H54 (cell line): ENCODE measurements around the gene ZFHX3.

Experiments used
- DNase-seq: peaks from one replicate; pipeline ENCODE4 v3.0.0; 2011; ENCODE audit warnings: low spot score, mixed read lengths; ENCODE audit not compliant: insufficient read length
- FAIRE-seq: peaks from 3 replicates; lab custom pipeline; 2011; peaks lifted over from hg19 to GRCh38; lab: Jason Lieb, UNC
- POLR2A ChIP-seq: IDR thresholded peaks from 2 replicates; pipeline ENCODE4 v1.6.1; 2011; ENCODE audit warnings: low read depth, mild to moderate bottlenecking, low read length

ZFHX3 gene

DNA sequence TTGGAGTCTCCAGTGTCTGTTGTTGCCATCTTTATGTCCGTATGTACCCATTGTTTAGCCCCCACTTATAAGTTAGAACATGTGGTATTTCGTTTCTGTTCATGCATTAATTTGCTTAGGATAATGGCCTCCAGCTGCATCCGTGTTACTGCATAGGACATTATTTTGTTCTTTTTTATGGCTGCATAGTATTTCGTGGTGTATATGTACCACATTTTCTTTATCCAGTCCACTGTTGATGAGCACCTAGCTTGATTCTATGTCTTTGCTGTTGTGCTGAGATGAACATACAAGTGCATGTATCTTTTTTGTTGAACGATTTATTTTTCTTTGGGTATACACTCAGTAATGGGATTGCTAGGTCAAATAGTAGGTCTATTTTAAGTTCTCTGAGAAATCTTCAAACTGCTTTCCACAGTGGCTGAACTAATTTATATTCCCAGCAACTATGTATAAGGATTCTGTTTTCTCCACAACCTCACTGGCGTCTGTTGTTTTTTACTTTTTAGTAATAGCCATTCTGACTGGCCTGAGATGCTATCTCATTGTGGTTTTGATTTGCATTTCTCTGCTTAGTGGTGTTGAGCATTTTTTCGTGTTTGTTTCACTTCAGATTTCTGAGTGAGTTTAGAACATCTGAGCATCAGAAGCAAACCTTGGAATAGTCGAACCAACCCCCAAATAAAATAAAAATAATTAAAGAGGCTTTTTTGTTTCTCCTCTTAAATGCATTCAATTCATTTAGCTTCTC lies 304.7 kb downstream of the ZFHX3 start:
- no peak for TF ChIP-seq POLR2A
- DNase-seq: no peak
- FAIRE-seq: peak; percentile 66

DNA sequence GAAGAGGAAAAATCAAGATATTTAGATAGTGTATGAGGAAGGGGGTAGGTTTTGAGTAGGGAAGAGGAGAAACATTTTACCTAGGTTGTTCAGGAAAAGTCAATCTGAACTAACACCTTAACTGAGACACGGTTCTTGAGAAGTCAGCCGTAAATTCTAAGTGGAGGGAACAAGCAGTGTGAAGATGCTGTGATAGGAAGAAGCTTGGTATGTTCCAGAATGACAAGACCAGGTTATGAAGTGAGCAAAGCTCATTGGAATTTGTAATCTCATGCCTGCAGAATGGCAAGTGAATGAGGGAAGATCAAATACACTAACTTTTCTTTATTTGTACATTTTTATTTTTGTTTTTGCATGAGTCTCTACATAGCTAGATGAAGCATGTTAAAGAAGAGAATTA lies 307.6 kb downstream of the ZFHX3 start:
- FAIRE-seq: no peak
- DNase-seq: no peak
- TF ChIP-seq POLR2A: no peak

- DNase-seq (no peak), FAIRE-seq (no peak)
- no peak for TF ChIP-seq POLR2A
Observed at GRCh38 chr16:72739577-72739976, 308.4 kb downstream of the ZFHX3 start.

DNA sequence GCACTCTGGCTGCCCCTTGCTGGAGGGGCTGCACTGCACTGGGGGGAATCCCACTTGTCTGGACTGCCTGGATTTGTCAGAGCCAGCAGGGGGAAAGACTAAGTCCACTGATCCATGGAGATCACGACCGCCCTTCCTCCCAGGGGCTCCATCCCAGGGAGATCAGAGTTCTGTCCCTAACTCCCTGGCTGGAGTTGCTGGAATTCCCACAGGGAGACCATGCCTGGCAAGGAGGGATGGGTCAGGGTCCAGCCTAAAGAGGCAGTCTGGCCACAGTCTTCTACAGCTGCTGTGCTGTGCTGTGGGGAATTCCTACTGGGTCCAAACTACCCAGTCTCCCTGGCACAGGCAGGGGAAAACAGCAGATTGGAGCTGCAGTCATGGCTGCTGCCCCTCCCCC lies 311.9 kb downstream of the ZFHX3 start:
- FAIRE-seq (no peak), DNase-seq (no peak)
- TF ChIP-seq POLR2A: no peak
